ENCODE results near the gene CTNNA1.

GRCh38 chr5:138947780-138948179, 194.6 kb downstream of the CTNNA1 start:
- TF ChIP-seq CTCF (IDR thresholded peaks at IDR 0.05 in 4 of 5, conservative IDR thresholded peaks at IDR 0.05 in 1 of 5) (no peak), POLR2A (IDR thresholded peaks at IDR 0.05) (no peak)
